ENCODE measurements around the gene TNS1.

DNA sequence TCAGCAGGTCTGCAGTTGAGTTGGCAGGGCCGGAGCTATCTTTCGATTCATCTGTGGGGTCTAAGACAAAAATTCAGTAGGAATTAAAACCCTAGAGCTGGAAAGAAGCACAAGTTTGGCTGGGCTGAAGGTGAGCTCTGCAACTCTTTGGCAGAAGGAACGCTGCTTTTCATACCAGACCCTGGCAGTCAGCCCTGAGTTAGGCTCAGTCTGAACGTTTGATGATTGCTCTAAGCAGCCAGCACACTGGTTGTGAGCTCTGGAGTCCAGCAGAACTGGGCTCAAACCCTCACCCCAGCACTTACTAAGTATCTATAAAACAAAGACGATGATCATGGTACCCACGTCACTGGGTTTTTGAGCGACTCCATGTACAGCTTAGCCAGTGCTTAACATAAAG, 192.5 kb downstream of the TNS1 start:
- no peak for TF ChIP-seq POLR2A (IDR thresholded peaks at IDR 0.05)
- TF ChIP-seq, protein P1, sequence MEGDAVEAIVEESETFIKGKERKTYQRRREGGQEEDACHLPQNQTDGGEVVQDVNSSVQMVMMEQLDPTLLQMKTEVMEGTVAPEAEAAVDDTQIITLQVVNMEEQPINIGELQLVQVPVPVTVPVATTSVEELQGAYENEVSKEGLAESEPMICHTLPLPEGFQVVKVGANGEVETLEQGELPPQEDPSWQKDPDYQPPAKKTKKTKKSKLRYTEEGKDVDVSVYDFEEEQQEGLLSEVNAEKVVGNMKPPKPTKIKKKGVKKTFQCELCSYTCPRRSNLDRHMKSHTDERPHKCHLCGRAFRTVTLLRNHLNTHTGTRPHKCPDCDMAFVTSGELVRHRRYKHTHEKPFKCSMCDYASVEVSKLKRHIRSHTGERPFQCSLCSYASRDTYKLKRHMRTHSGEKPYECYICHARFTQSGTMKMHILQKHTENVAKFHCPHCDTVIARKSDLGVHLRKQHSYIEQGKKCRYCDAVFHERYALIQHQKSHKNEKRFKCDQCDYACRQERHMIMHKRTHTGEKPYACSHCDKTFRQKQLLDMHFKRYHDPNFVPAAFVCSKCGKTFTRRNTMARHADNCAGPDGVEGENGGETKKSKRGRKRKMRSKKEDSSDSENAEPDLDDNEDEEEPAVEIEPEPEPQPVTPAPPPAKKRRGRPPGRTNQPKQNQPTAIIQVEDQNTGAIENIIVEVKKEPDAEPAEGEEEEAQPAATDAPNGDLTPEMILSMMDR (IDR thresholded peaks at IDR 0.05) = no peak

Data from lower leg skin (tissue), 3 donors.